Activated CD4-positive, alpha-beta T cell treated with anti-CD3 and anti-CD28 coated beads for 36 hours (primary cell): ENCODE results near the gene THSD1. TPM values are rescaled to one million over a fixed set of nuclear protein-coding genes. Genes with fewer than 3 reads are reported as not detected.

Experiments
- ATAC-seq: fragments of 200-7000 bp; cut with Tn5 transposase; one replicate; pipeline ENCODE4 v1.10.0; 2021; ENCODE audit warnings: mild to moderate bottlenecking, moderate library complexity
- CTCF ChIA-PET: fragments of 350-600 bp; sonication (Branson Sonifier 250); formaldehyde crosslinking; loops from one replicate; lab custom pipeline; 2021; ENCODE audit warnings: antibody characterized with exemption; lab: Charles Lee
- POLR2A ChIA-PET: fragments of 350-600 bp; sonication (Branson Sonifier 250); formaldehyde crosslinking; loops from one replicate; lab custom pipeline; 2021; ENCODE audit warnings: antibody characterized with exemption, inconsistent platforms; lab: Charles Lee
- DNase-seq: peaks from one replicate; pipeline ENCODE4 v3.0.0-alpha.2; 2020
- H3K27ac Mint-ChIP-seq: one replicate; pipeline ENCODE4 v1.8.0; 2021; ENCODE audit warnings: mixed read lengths
- H3K27me3 Mint-ChIP-seq: one replicate; pipeline ENCODE4 v1.8.0; 2021; ENCODE audit warnings: mixed read lengths
- H3K36me3 Mint-ChIP-seq: one replicate; pipeline ENCODE4 v1.8.0; 2021; ENCODE audit warnings: low read depth, mixed read lengths
- H3K4me1 Mint-ChIP-seq: one replicate; pipeline ENCODE4 v1.8.0; 2021; ENCODE audit warnings: mixed read lengths
- H3K4me3 Mint-ChIP-seq: one replicate; pipeline ENCODE4 v1.8.0; 2021; ENCODE audit warnings: mild to moderate bottlenecking, moderate library complexity, mixed read lengths
- H3K9me3 Mint-ChIP-seq: one replicate; pipeline ENCODE4 v1.8.0; 2021; ENCODE audit warnings: low read depth, mixed read lengths
- intact Hi-C, 2 experiments: fragments of 100-400 bp; cut with DNase I in 1 of 2; cut with micrococcal nuclease in 1 of 2; formaldehyde crosslinking; loops; one replicate each; pipeline versions ENCODE4 v1.14.2 to v1.15.1; 2022 to 2024; cut with DNase I, micrococcal nuclease
- total RNA-seq, 2 experiments: library from RNA; stranded (reverse); gene quantifications; one replicate each; pipeline ENCODE4 v1.2.3, GENCODE V29; 2021

Gene THSD1
- total RNA-seq, 2 experiments from 2014 or later = 0.14 to 0.19 TPM

- Mint-ChIP-seq H3K27ac (peak overlapping the region; percentile 91), H3K9me3 (no peaks in the 10 kb centered on the region), H3K27me3 (no peaks in the 10 kb centered on the region), H3K4me3 (peak overlapping the region; percentile 88), H3K36me3 (peaks cover 3% of the 10 kb centered on the region), H3K4me1 (peaks cover 34% of the 10 kb centered on the region)
- DNase-seq = no peak
- ChIA-PET POLR2A (interaction anchor here (0.6 to 1.4 kb wide), 3 partner anchors 9 to 203 kb away, joined by 3 to 4 read pairs (median 3); partner anchors contain the start of gene SUGT1), CTCF (interaction anchor here (0.5 to 2.9 kb wide), 9 partner anchors 10 to 996 kb away, joined by 3 to 11 read pairs (median 4); no protein-coding TSS in a partner anchor)
- no peak for ATAC-seq
- intact Hi-C loops = loop anchor here (1.0 to 10.0 kb wide), 9 partner anchors 101 to 625 kb away; partner anchors contain the start of genes SUGT1 (in 2 of the 2) and ALG11 (in 1 of the 2)
Observed at GRCh38 chr13:52449331-52450011, 43.5 kb upstream of the THSD1 start.

GRCh38 chr13:52447815-52448552 lies 42.0 kb upstream of the THSD1 start:
- no peak overlapping the region for H3K27ac Mint-ChIP-seq
- H3K4me1 Mint-ChIP-seq = peaks cover 22% of the 10 kb centered on the region
- no peaks in the 10 kb centered on the region for H3K27me3 Mint-ChIP-seq
- CTCF ChIA-PET = interaction anchor here (0.6 to 2.9 kb wide), 3 partner anchors 15 to 415 kb away, joined by 3 to 11 read pairs (median 4); no protein-coding TSS in a partner anchor
- no peaks in the 10 kb centered on the region for H3K9me3 Mint-ChIP-seq
- POLR2A ChIA-PET = interaction anchor here (0.6 to 1.0 kb wide), 3 partner anchors 14 to 626 kb away, joined by 3 to 7 read pairs (median 4); no protein-coding TSS in a partner anchor
- peaks cover 3% of the 10 kb centered on the region for H3K36me3 Mint-ChIP-seq
- intact Hi-C loops = no loop called here
- H3K4me3 Mint-ChIP-seq = no peak overlapping the region
- ATAC-seq (no peak), DNase-seq (no peak)

GRCh38 chr13:52447354-52447753 lies 41.4 kb upstream of the THSD1 start:
- intact Hi-C loops = no loop called here
- peak; percentile 43 for DNase-seq
- Mint-ChIP-seq H3K27me3 (no peaks in the 10 kb centered on the region), H3K27ac (no peak overlapping the region), H3K9me3 (no peaks in the 10 kb centered on the region), H3K36me3 (peaks cover 3% of the 10 kb centered on the region), H3K4me1 (peaks cover 22% of the 10 kb centered on the region), H3K4me3 (no peak overlapping the region)
- peak; percentile 33 for ATAC-seq
- POLR2A ChIA-PET = interaction anchor here (0.6 to 0.7 kb wide), 2 partner anchors 14 to 626 kb away, joined by 4 to 7 read pairs; no protein-coding TSS in a partner anchor
- CTCF ChIA-PET = interaction anchor here (0.6 kb wide), 1 partner anchor 415 kb away, joined by 4 read pairs; no protein-coding TSS in a partner anchor

DNA sequence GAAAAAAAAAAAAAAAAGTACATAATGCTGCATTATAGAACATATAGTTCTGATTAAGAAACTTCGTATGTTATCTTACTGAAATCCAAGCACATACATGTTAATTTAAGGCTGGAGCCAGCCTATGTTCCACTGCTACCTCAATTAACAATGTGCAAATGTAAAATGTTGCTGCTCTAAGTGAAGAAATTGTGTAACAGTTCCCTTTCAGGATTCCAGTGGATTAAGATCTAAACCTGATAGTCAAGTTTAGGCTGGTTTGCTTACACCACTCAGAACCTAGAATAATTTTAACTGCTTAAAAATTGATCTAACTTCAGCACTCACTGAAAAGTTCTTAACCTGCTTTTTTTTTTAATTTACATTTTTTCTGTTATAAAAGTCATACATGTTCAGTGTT lies 40.3 kb upstream of the THSD1 start:
- CTCF ChIA-PET = interaction anchor here (0.7 kb wide), 1 partner anchor 539 kb away, joined by 3 read pairs; no protein-coding TSS in a partner anchor
- intact Hi-C loops = no loop called here
- no peak for ATAC-seq

DNA sequence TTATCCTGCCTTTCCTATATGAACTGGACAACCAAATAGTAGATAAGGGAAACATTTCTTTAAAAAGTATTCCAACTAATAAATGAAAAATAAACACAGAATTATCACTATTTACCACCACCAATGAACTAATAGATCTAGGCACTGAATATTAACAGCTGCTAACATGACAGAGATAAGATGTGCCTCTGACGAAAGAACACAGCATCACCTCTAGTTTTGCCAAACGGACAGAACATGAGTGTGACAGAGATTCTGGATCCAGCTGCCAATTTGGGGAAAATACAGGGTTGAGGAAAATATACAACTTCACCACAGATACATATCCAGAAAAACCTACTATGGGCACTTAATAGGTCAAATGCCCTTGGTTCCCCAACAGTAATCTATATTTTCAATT lies 26.5 kb upstream of the THSD1 start:
- ChIA-PET POLR2A (no interaction called here), CTCF (interaction anchor here (2.3 kb wide), 1 partner anchor 17 kb away, joined by 11 read pairs; the partner anchor contains the start of gene VPS36)
- H3K36me3 Mint-ChIP-seq = peaks cover 39% of the 10 kb centered on the region
- H3K27me3 Mint-ChIP-seq = no peaks in the 10 kb centered on the region
- DNase-seq = no peak
- no peak for ATAC-seq
- no peak overlapping the region for H3K4me3 Mint-ChIP-seq
- H3K9me3 Mint-ChIP-seq = no peaks in the 10 kb centered on the region
- no peak overlapping the region for H3K27ac Mint-ChIP-seq
- H3K4me1 Mint-ChIP-seq = no peaks in the 10 kb centered on the region
- intact Hi-C loops = no loop called here

More for the DNA sequence above, 40.3 kb upstream of the THSD1 start:
- Mint-ChIP-seq H3K36me3 (peaks cover 5% of the 10 kb centered on the region), H3K4me1 (peaks cover 22% of the 10 kb centered on the region), H3K27me3 (no peaks in the 10 kb centered on the region), H3K27ac (no peak overlapping the region), H3K9me3 (no peaks in the 10 kb centered on the region), H3K4me3 (no peak overlapping the region)
- POLR2A ChIA-PET = no interaction called here
- no peak for DNase-seq

DNA sequence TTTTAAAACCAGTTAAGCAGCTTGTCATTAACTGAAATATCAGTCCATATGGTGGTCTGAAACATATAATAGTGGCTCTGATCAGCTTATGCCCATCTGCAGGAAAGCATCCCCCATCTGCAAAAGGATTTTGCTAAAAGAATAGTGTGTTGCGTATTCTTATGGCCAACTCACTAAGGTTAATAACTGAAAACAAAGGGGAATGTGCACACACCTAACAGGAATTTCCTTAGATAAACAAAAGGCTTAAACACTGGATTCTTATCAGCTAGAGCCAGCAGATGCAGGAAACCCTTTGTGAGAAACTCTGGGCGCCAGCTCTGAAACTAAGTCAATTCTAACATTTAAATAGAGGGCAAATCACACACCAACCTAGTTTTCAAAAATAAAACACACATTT lies 22.3 kb upstream of the THSD1 start:
- ChIA-PET POLR2A (no interaction called here), CTCF (interaction anchor here (0.6 to 1.1 kb wide), 2 partner anchors 11 to 20 kb away, joined by 3 read pairs; no protein-coding TSS in a partner anchor)
- Mint-ChIP-seq H3K36me3 (peaks cover 34% of the 10 kb centered on the region), H3K9me3 (no peaks in the 10 kb centered on the region), H3K27ac (no peak overlapping the region), H3K4me3 (no peak overlapping the region), H3K27me3 (no peaks in the 10 kb centered on the region), H3K4me1 (no peaks in the 10 kb centered on the region)
- intact Hi-C loops = no loop called here
- DNase-seq (no peak), ATAC-seq (no peak)

DNA sequence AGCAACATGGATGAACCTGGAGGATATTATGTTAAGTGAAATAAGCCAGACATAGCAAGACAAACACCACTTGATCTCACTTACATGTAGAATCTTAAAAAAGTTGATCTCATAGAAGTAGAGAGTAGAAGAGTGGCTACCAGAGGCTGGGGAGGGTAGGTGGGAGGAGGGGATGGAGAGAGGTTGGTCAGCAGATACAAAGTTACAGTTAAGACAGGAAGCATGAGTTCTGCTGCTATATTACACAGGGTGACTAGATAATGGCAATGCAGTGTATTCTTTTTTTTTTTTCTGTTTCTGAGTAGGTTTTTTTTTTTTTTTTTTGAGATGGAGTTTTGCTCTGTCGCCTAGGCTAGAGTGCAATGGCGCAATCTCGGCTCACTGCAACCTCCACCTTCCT lies 15.2 kb upstream of the THSD1 start:
- DNase-seq (no peak), ATAC-seq (no peak)
- CTCF ChIA-PET = no interaction called here
- Mint-ChIP-seq H3K4me3 (no peak overlapping the region), H3K9me3 (no peaks in the 10 kb centered on the region), H3K27me3 (no peaks in the 10 kb centered on the region), H3K4me1 (no peaks in the 10 kb centered on the region), H3K27ac (no peak overlapping the region), H3K36me3 (peaks cover 44% of the 10 kb centered on the region)
- intact Hi-C loops = no loop called here
- POLR2A ChIA-PET = interaction anchor here (0.6 kb wide), 1 partner anchor 16 kb away, joined by 6 read pairs; no protein-coding TSS in a partner anchor

- intact Hi-C loops = no loop called here
- no peak for DNase-seq
- ChIA-PET CTCF (interaction anchor here (1.6 kb wide), 1 partner anchor 58 kb away, joined by 5 read pairs; no protein-coding TSS in a partner anchor), POLR2A (interaction anchor here (0.6 kb wide), 1 partner anchor 25 kb away, joined by 5 read pairs; no protein-coding TSS in a partner anchor)
- Mint-ChIP-seq H3K27me3 (no peaks in the 10 kb centered on the region), H3K27ac (no peak overlapping the region), H3K4me3 (no peak overlapping the region), H3K9me3 (no peaks in the 10 kb centered on the region), H3K4me1 (no peaks in the 10 kb centered on the region), H3K36me3 (peaks cover 43% of the 10 kb centered on the region)
- no peak for ATAC-seq
Observed at GRCh38 chr13:52419080-52419479, 13.1 kb upstream of the THSD1 start.

GRCh38 chr13:52414963-52415362 lies 9.0 kb upstream of the THSD1 start:
- ATAC-seq (no peak), DNase-seq (no peak)
- Mint-ChIP-seq H3K27ac (no peak overlapping the region), H3K27me3 (no peaks in the 10 kb centered on the region), H3K36me3 (peaks cover 41% of the 10 kb centered on the region), H3K4me3 (no peak overlapping the region), H3K4me1 (no peaks in the 10 kb centered on the region), H3K9me3 (no peaks in the 10 kb centered on the region)
- CTCF ChIA-PET = interaction anchor here (2.3 kb wide), 1 partner anchor 10 kb away, joined by 8 read pairs; the partner anchor contains the start of gene THSD1
- intact Hi-C loops = no loop called here
- POLR2A ChIA-PET = no interaction called here

DNA sequence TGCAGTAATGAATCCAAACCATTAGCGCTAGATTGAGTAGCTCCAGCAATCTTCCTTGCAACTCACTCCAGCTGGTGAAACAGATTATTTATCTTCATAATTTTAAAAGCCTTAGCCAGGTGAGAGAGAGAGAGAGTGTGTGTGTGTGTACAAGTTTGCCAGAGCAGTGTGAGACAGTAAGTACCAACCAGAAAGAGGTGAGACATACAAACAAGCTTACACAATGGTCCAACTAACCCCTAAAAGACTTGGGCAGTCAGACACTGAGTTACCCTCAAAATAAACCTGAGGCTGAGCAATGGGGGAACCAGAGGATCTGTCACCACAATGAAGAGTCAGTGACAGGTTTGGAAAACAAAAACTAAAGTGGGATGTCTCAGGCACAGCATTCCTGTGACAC lies 8.1 kb upstream of the THSD1 start:
- CTCF ChIA-PET = no interaction called here
- H3K4me1 Mint-ChIP-seq = no peaks in the 10 kb centered on the region
- ATAC-seq = no peak
- intact Hi-C loops = no loop called here
- DNase-seq = no peak
- peaks cover 35% of the 10 kb centered on the region for H3K36me3 Mint-ChIP-seq
- H3K9me3 Mint-ChIP-seq = no peaks in the 10 kb centered on the region
- H3K27ac Mint-ChIP-seq = no peak overlapping the region
- no peaks in the 10 kb centered on the region for H3K27me3 Mint-ChIP-seq
- POLR2A ChIA-PET = no interaction called here
- no peak overlapping the region for H3K4me3 Mint-ChIP-seq

GRCh38 chr13:52412128-52412527 lies 6.2 kb upstream of the THSD1 start:
- Mint-ChIP-seq H3K9me3 (no peaks in the 10 kb centered on the region), H3K36me3 (peaks cover 23% of the 10 kb centered on the region), H3K4me1 (no peaks in the 10 kb centered on the region), H3K27me3 (no peaks in the 10 kb centered on the region), H3K4me3 (no peak overlapping the region), H3K27ac (no peak overlapping the region)
- ATAC-seq = no peak
- CTCF ChIA-PET = no interaction called here
- POLR2A ChIA-PET = no interaction called here
- no peak for DNase-seq
- intact Hi-C loops = no loop called here
